GM12872 (cell line): ENCODE results near the gene DEF6.
A peak's percentile ranks its signal among the peaks of the same experiment; 100 is the strongest.

Experiments
- TF ChIP-seq, protein P1 (sequence below): IDR thresholded peaks from 3 replicates; pipeline ENCODE4 v1.5.1; 2011; ENCODE audit warnings: low read depth, mild to moderate bottlenecking, low read length, moderate library complexity; ENCODE audit not compliant: insufficient read depth

DEF6 gene

DNA sequence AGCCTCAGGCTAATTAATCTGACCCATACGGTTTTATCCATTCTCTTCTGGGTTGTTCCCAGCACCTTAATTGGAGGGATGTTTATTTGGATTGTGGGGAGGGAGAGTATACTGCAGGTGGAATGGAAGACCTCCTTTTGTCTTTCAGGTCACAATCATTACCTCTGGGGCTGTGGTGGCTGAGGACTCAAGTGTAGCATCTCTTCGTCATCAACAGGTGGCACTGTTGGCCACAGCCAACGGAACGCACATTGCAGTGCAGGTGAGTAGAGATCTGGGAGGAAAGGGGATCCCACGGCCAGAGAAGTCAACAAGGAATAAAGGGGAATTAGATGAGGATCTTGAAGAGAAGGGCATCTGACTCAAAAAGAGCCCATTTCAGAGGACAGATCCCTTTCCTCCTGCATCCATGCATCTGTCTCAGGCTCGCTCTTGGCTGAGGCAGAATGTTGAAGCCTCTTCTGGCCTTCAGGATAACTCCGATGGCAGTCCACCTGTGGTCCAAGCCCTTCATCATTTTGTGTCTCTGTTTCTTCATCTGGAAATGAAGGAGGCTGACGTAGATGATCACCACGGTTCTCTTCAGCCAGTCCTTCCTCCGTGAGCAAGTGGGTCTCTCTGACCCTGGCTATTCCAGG is 3.2 kb upstream of the DEF6 start:
- TF ChIP-seq, protein P1, sequence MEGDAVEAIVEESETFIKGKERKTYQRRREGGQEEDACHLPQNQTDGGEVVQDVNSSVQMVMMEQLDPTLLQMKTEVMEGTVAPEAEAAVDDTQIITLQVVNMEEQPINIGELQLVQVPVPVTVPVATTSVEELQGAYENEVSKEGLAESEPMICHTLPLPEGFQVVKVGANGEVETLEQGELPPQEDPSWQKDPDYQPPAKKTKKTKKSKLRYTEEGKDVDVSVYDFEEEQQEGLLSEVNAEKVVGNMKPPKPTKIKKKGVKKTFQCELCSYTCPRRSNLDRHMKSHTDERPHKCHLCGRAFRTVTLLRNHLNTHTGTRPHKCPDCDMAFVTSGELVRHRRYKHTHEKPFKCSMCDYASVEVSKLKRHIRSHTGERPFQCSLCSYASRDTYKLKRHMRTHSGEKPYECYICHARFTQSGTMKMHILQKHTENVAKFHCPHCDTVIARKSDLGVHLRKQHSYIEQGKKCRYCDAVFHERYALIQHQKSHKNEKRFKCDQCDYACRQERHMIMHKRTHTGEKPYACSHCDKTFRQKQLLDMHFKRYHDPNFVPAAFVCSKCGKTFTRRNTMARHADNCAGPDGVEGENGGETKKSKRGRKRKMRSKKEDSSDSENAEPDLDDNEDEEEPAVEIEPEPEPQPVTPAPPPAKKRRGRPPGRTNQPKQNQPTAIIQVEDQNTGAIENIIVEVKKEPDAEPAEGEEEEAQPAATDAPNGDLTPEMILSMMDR = peak; percentile 89

DNA sequence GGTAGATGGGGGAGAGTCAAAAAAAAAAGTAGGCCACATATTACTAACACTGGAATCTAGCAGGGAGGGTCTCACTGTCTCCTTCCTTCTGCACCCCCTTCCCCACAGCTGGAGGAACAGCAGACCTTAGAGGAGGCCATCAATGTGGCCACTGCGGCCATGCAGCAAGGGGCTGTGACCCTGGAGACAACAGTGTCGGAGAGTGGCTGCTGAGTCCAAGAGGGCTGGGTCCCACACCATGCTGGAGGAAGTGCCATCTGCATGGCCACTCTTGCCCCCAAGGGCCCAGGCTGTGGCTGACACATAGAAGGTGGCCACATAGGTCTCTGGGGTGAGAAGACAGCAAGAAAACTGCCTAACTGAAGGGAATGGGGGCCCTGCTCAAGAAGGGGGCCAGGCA is 2.6 kb upstream of the DEF6 start:
- TF ChIP-seq, protein P1 = no peak

- TF ChIP-seq, protein P1 = no peak
Measured at GRCh38 chr6:35295521-35296315, 1.9 kb upstream of the DEF6 start.

DNA sequence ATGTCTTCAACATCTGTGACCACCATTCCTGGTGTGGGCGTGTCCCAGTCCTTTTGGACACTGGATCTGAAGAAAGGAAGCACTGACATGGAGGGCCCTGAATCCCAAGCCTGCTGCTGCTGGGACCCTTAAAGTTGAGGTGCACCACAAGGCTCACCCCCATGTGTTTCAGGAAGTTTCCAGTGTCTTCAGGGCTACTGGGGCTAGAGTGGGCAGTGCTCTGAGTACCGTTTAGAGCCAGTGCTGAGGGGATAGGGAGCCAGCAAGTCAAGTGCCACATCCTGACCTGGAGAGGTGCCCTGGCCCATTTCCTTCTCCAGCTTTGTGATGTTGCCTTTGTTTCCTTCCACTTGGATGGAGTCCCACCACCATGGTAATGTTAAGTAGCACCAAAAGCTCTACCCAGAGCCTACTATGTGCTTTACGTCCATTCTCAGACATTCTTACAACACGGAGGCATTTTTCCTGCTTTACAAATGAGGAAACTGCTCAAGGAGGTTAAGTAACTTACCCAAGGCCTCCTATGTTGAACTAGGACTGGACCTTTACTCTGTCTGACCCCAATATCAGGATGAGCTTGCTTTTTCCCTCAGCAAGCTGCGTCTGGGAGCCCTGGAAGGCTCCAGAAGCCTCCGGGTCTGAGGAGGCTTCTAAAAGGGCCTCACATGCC is 552 bp upstream of the DEF6 start:
- TF ChIP-seq, protein P1 = no peak

DNA sequence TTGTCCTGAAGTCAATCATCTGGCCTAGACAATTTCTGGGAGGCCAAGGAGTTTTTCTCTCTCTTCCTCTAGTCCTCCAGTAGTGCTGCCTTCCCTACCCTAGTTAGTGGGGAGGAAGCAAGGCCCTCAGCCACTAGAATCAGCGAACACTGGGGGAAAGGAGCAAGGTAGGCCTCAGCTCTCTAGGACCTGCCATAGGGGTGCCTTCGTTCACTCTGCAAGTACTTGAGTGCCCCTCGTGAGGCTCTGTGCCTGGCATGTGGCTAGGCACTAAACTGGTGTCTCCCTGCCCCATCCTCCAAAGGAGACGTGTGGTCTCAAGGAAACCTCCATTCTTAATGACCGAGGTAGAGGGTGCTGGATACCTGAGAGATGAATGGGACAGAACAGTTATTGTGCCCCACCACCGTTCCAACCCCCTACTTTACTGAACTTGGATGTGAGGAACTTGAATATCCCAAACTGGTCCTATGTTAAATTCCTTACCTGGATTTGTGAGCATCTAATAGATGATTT is 1.1 kb downstream of the DEF6 start:
- TF ChIP-seq, protein P1 = no peak

DNA sequence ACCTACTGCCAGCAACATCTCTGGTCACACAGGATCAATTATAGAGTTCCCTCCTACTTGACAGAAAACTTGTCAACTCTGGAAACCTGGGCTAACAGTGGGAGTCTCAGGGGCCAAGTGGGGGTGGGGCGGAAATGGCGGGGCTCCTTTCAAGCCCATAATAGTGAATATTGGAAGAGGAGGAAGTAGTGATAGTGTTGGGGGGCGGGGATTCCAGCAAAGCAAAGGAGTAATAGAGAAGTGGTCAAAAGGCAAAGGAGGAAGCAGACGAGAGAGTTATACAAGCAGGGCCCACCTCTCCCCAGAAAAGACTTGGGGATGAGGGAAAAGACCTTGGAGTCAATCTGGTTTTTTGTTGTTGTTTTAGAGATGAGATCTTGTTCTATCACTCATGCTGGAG is 2.1 kb downstream of the DEF6 start:
- TF ChIP-seq, protein P1 = no peak

DNA sequence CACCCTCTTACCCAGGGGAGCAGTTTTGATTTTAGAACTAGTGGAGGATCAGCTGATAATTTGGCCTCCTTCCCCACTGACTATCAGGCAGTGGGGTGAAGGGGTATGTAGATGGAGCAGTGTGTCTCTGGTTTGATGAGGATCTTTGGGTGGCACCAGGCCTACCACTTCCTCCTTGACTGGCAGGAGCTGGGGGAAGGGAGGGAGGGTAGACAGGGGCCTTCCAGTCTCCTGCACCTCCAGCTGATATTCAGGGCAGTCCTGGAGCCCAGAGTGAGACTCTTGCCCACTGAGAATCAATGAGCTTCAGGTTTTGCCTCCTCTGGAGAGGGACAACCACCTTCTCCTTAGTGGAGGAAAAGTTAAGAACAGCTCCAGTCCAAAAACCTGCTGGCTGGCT is 3.2 kb downstream of the DEF6 start:
- TF ChIP-seq, protein P1 = no peak
